ACHN (cell line): ENCODE measurements around the gene AAK1.
"Not testable (repeated sequence)": the region's sequence is repeated elsewhere in the genome, so short reads cannot be mapped to it uniquely, and the experiment has no call there.

Experiments
- DNase-seq: peaks from one replicate; pipeline ENCODE4 v3.0.0-alpha.2; 2015
- in situ Hi-C: cut with HindIII; loops from 2 replicates; pipeline ENCODE4 v1.10.0; 2017; ENCODE audit warnings: low sequenced_read_pairs, low pct_ligation_motif_present, low pct_unique_long_range_greater_than_20kb

The AAK1 gene

GRCh38 chr2:69643602-69644505 is at the start of gene AAK1:
Gene AAK1 (minus strand): TSS chr2:69643739. CDS start chr2:69643040, 699 bp downstream.
- peak; percentile 88 for DNase-seq
- in situ Hi-C loops: no loop called here

GRCh38 chr2:69692424-69692823 is 48.9 kb upstream of the AAK1 start:
- in situ Hi-C loops: no loop called here
- DNase-seq: no peak

GRCh38 chr2:69689969-69690368 is 46.4 kb upstream of the AAK1 start:
- DNase-seq: no peak
- in situ Hi-C loops: no loop called here

- in situ Hi-C loops: no loop called here
- no peak for DNase-seq
Observed at GRCh38 chr2:69689466-69689865, 45.9 kb upstream of the AAK1 start.

GRCh38 chr2:69687971-69688611 is 44.6 kb upstream of the AAK1 start:
- no peak for DNase-seq
- in situ Hi-C loops: no loop called here

- in situ Hi-C loops: no loop called here
- DNase-seq: no peak
Observed at GRCh38 chr2:69686813-69687212, 43.3 kb upstream of the AAK1 start.

- DNase-seq: peak; percentile 35
Observed at GRCh38 chr2:69685321-69686048, 41.9 kb upstream of the AAK1 start.

GRCh38 chr2:69683170-69683971 is 39.8 kb upstream of the AAK1 start:
- in situ Hi-C loops: no loop called here
- peak; percentile 46 for DNase-seq

More at GRCh38 chr2:69685321-69686048, 41.9 kb upstream of the AAK1 start:
- in situ Hi-C loops: no loop called here

GRCh38 chr2:69682525-69682924 is 39.0 kb upstream of the AAK1 start:
- in situ Hi-C loops: no loop called here
- no peak for DNase-seq

- DNase-seq: no peak
- in situ Hi-C loops: no loop called here
Observed at GRCh38 chr2:69680001-69680675, 36.6 kb upstream of the AAK1 start.

- in situ Hi-C loops: no loop called here
- DNase-seq: no peak
Observed at GRCh38 chr2:69677914-69678313, 34.4 kb upstream of the AAK1 start.

- in situ Hi-C loops: no loop called here
- no peak for DNase-seq
Observed at GRCh38 chr2:69676146-69676545, 32.6 kb upstream of the AAK1 start.

GRCh38 chr2:69674316-69674670 is 30.8 kb upstream of the AAK1 start:
- in situ Hi-C loops: no loop called here
- no peak for DNase-seq

GRCh38 chr2:69673098-69673497 is 29.6 kb upstream of the AAK1 start:
- DNase-seq, in situ Hi-C loops: not testable (repeated sequence)

GRCh38 chr2:69669666-69670065 is 26.1 kb upstream of the AAK1 start:
- DNase-seq: no peak
- in situ Hi-C loops: no loop called here

GRCh38 chr2:69668598-69668997 is 25.1 kb upstream of the AAK1 start:
- in situ Hi-C loops: no loop called here
- DNase-seq: no peak

GRCh38 chr2:69667805-69668382 is 24.4 kb upstream of the AAK1 start:
- no peak for DNase-seq
- in situ Hi-C loops: no loop called here

GRCh38 chr2:69665152-69665551 is 21.6 kb upstream of the AAK1 start:
- in situ Hi-C loops: no loop called here
- DNase-seq: no peak
